Stimulated activated CD4-positive, alpha-beta T cell treated with anti-CD3 and anti-CD28 coated beads, Interleukin-2, amount 100 ng/mL, for 48 hours (primary cell): Measurements from ENCODE around the gene ODAM.
"Not testable (repeated sequence)": the region's sequence is repeated elsewhere in the genome, so short reads cannot be mapped to it uniquely, and the experiment has no call there.

Experiments used
- DNase-seq, 2 donors: peaks; one replicate each; pipeline ENCODE4 v3.0.0-alpha.2; 2020

ODAM gene

GRCh38 chr4:70225824-70226223, 30.3 kb downstream of the ODAM start, which contains the start of gene FDCSP:
Gene FDCSP (plus strand): TSS chr4:70226124. CDS start chr4:70231195, 5,071 bp downstream.
- no peak for DNase-seq

- DNase-seq, result no peak
Observed at GRCh38 chr4:70236125-70236524, 40.6 kb downstream of the ODAM start.

GRCh38 chr4:70239131-70239883, 43.8 kb downstream of the ODAM start:
- DNase-seq, result no peak

- DNase-seq, result no peak
Observed at GRCh38 chr4:70239884-70240591, 44.5 kb downstream of the ODAM start.

- DNase-seq, result not testable (repeated sequence)
Observed at GRCh38 chr4:70242297-70242696, 46.8 kb downstream of the ODAM start, which contains the start of gene CSN3. Gene CSN3 (plus strand): TSS chr4:70242597. CDS start chr4:70244820, 2,223 bp downstream.

- no peak for DNase-seq
Observed at GRCh38 chr4:70243091-70243490, 47.6 kb downstream of the ODAM start.

- no peak for DNase-seq
Observed at GRCh38 chr4:70251250-70251944, 55.9 kb downstream of the ODAM start.

- no peak for DNase-seq
Observed at GRCh38 chr4:70251945-70252277, 56.4 kb downstream of the ODAM start.
